ENCODE results near the gene PHF21A.

DNA sequence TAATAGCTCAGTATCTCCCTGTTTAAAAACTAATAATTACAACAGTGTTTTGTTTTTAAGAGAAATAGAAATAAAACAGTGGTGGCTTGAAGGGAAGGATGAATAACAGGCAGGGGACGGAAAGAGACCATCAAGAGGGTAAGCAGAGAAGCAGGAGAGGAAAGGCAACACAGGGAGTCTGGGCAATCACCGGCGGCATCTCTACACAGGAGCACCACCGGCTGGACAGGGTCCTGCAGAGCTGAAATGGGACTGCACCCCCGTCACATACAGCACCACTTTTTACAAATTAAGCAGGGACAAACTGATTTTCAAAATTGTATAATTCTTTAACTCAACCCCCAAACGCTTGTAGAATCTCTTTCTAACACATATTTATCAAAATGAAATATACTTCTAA, 18.4 kb downstream of the PHF21A start:
- no peak for TF ChIP-seq CTCF (conservative IDR thresholded peaks at IDR 0.05 in 1 of 2, IDR thresholded peaks at IDR 0.05 in 1 of 2; ENCODE audit: extremely low read depth in 1 of 2, insufficient read depth in 1 of 2, low read depth in 1 of 2, low read length in 2 of 2)
- TF ChIP-seq EZH2 (IDR thresholded peaks at IDR 0.05; ENCODE audit: borderline replicate concordance, low read length): no peak

All from mammary epithelial cell (primary cell).